Body of pancreas (tissue), 4 donors: ENCODE data around the gene SNX30.

Experiments used
- CTCF ChIP-seq, 7 experiments: fragments of 450-650 bp in 4 of 7; fragments of 200-600 bp in 3 of 7; sonication (generic) in 3 of 7; IDR thresholded peaks; one replicate each; pipeline ENCODE4 v1.5.1; 2016 to 2019; ENCODE audit warnings: antibody characterized with exemption in 7 of 7
- POLR2A ChIP-seq, 3 donors: fragments of 450-650 bp; IDR thresholded peaks; one replicate each; pipeline ENCODE4 v1.6.1; 2016; ENCODE audit warnings: antibody characterized with exemption in 3 of 3, mild to moderate bottlenecking in 2 of 3

- TF ChIP-seq CTCF (IDR thresholded peaks at IDR 0.05) (no peak), POLR2A (IDR thresholded peaks at IDR 0.05) (no peak)
Measured at GRCh38 chr9:112894699-112895098, 144.1 kb downstream of the SNX30 start.
